Stimulated activated CD4-positive, alpha-beta T cell treated with anti-CD3 and anti-CD28 coated beads, Interleukin-1b, Interleukin-23, amount 100 ng/mL, for 4 hours (primary cell): ENCODE results near the gene ARL14.

ENCODE experiments used
- DNase-seq, 2 donors: peaks; one replicate each; pipeline ENCODE4 v3.0.0-alpha.2; 2020; ENCODE audit warnings: low read depth in 2 of 2

Gene ARL14

DNA sequence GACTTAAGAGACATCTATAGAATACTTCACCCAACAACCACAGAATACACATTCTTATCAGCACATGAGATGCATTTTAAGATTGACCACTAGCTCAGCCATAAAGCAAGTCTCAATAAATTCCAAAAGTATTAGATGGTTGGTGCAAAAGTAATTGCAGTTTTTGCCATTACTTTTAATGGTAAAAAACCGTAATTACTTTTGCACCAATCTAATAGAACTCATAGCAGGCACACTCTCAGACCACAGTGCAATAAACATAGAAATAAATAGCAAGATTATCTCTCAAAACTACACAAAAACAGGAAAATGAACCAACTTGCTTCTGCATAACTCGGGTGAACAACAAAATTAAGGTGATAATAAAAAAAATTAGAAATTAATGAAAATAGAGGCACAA lies 45.4 kb downstream of the ARL14 start:
- DNase-seq, result no peak

DNA sequence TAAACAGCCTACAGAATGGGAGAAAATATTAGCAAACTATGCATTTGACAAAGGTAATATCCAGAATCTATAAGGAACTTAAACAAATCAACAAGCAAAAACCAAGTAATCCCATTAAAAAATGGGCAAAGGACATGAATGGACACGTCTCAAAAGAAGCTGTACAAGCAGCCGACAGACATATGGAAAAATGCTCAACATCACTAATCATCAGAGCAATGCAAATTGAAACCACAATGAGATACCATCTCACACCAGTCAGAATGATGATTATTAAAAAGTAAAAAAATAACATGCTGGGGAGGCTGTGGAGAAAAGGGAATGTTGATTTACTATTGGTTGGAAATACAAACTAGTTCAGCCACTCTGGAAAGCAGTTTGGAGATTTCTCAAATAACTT lies 48.4 kb downstream of the ARL14 start:
- DNase-seq, result no peak
